Activated naive CD4-positive, alpha-beta T cell treated with anti-CD3 and anti-CD28 coated beads, Interleukin-2, amount 50 U/mL, for 24 hours (primary cell): ENCODE results near the gene CLCN5.
"Not testable (repeated sequence)": the region's sequence is repeated elsewhere in the genome, so short reads cannot be mapped to it uniquely, and the experiment has no call there.

Source experiments
- H3K27ac Mint-ChIP-seq: one replicate; pipeline ENCODE4 v1.8.0; 2021; ENCODE audit warnings: mild to moderate bottlenecking, mixed read lengths
- H3K27me3 Mint-ChIP-seq: one replicate; pipeline ENCODE4 v1.8.0; 2021; ENCODE audit warnings: mixed read lengths
- H3K36me3 Mint-ChIP-seq: one replicate; pipeline ENCODE4 v1.8.0; 2021; ENCODE audit warnings: mixed read lengths
- H3K4me1 Mint-ChIP-seq: one replicate; pipeline ENCODE4 v1.8.0; 2021; ENCODE audit warnings: mixed read lengths
- H3K4me3 Mint-ChIP-seq: one replicate; pipeline ENCODE4 v1.8.0; 2021; ENCODE audit warnings: mild to moderate bottlenecking, mixed read lengths
- H3K9me3 Mint-ChIP-seq: one replicate; pipeline ENCODE4 v1.8.0; 2021; ENCODE audit warnings: mixed read lengths

Gene CLCN5

GRCh38 chrX:50002067-50002714 lies 79.8 kb downstream of the CLCN5 start:
- Mint-ChIP-seq H3K9me3 (no peaks in the 10 kb centered on the region), H3K4me3 (no peak overlapping the region)

GRCh38 chrX:50003467-50003866 lies 81.1 kb downstream of the CLCN5 start:
- Mint-ChIP-seq H3K27me3 (no peaks in the 10 kb centered on the region), H3K4me3 (no peak overlapping the region), H3K4me1 (no peaks in the 10 kb centered on the region), H3K27ac (no peak overlapping the region), H3K36me3 (no peaks in the 10 kb centered on the region), H3K9me3 (no peaks in the 10 kb centered on the region)

More at GRCh38 chrX:50002067-50002714, 79.8 kb downstream of the CLCN5 start:
- H3K36me3 Mint-ChIP-seq: no peaks in the 10 kb centered on the region
- no peaks in the 10 kb centered on the region for H3K4me1 Mint-ChIP-seq
- no peak overlapping the region for H3K27ac Mint-ChIP-seq
- no peaks in the 10 kb centered on the region for H3K27me3 Mint-ChIP-seq

GRCh38 chrX:50003927-50004326 lies 81.5 kb downstream of the CLCN5 start:
- no peaks in the 10 kb centered on the region for H3K4me1 Mint-ChIP-seq
- H3K27me3 Mint-ChIP-seq: no peaks in the 10 kb centered on the region
- no peaks in the 10 kb centered on the region for H3K9me3 Mint-ChIP-seq
- H3K4me3 Mint-ChIP-seq: no peak overlapping the region
- no peaks in the 10 kb centered on the region for H3K36me3 Mint-ChIP-seq
- no peak overlapping the region for H3K27ac Mint-ChIP-seq

- not testable (repeated sequence) for H3K4me3 Mint-ChIP-seq, H3K27ac Mint-ChIP-seq, H3K9me3 Mint-ChIP-seq, H3K36me3 Mint-ChIP-seq, H3K27me3 Mint-ChIP-seq, H3K4me1 Mint-ChIP-seq
Measured at GRCh38 chrX:50025591-50025990, 103.2 kb downstream of the CLCN5 start.

GRCh38 chrX:50035126-50035525 lies 112.7 kb downstream of the CLCN5 start:
- Mint-ChIP-seq H3K27ac (no peak overlapping the region), H3K27me3 (no peaks in the 10 kb centered on the region), H3K4me3 (no peak overlapping the region), H3K36me3 (peaks cover 4% of the 10 kb centered on the region), H3K9me3 (no peaks in the 10 kb centered on the region), H3K4me1 (no peaks in the 10 kb centered on the region)

- Mint-ChIP-seq H3K27ac (no peak overlapping the region), H3K27me3 (no peaks in the 10 kb centered on the region), H3K4me1 (no peaks in the 10 kb centered on the region), H3K4me3 (no peak overlapping the region), H3K36me3 (peaks cover 4% of the 10 kb centered on the region), H3K9me3 (no peaks in the 10 kb centered on the region)
Measured at GRCh38 chrX:50036426-50036825, 114.0 kb downstream of the CLCN5 start.

GRCh38 chrX:50045823-50046222 lies 123.4 kb downstream of the CLCN5 start:
- H3K36me3 Mint-ChIP-seq: peaks cover 5% of the 10 kb centered on the region
- no peaks in the 10 kb centered on the region for H3K9me3 Mint-ChIP-seq
- H3K27ac Mint-ChIP-seq: no peak overlapping the region
- H3K4me1 Mint-ChIP-seq: no peaks in the 10 kb centered on the region
- no peaks in the 10 kb centered on the region for H3K27me3 Mint-ChIP-seq
- H3K4me3 Mint-ChIP-seq: no peak overlapping the region

GRCh38 chrX:50049228-50049627 lies 126.8 kb downstream of the CLCN5 start:
- Mint-ChIP-seq H3K36me3 (peaks cover 6% of the 10 kb centered on the region), H3K27ac (no peak overlapping the region), H3K4me3 (no peak overlapping the region), H3K9me3 (no peaks in the 10 kb centered on the region), H3K27me3 (no peaks in the 10 kb centered on the region), H3K4me1 (no peaks in the 10 kb centered on the region)

- Mint-ChIP-seq H3K36me3 (peaks cover 4% of the 10 kb centered on the region), H3K9me3 (no peaks in the 10 kb centered on the region), H3K4me3 (no peak overlapping the region), H3K27me3 (no peaks in the 10 kb centered on the region), H3K4me1 (no peaks in the 10 kb centered on the region), H3K27ac (no peak overlapping the region)
Measured at GRCh38 chrX:50054147-50054546, 131.8 kb downstream of the CLCN5 start.

- Mint-ChIP-seq H3K4me3 (no peak overlapping the region), H3K4me1 (no peaks in the 10 kb centered on the region), H3K27ac (no peak overlapping the region), H3K9me3 (no peaks in the 10 kb centered on the region), H3K27me3 (no peaks in the 10 kb centered on the region), H3K36me3 (peaks cover 2% of the 10 kb centered on the region)
Measured at GRCh38 chrX:50066318-50066937, 144.0 kb downstream of the CLCN5 start.

- Mint-ChIP-seq H3K27ac (no peak overlapping the region), H3K4me1 (no peaks in the 10 kb centered on the region)
Measured at GRCh38 chrX:50067435-50068284, 145.3 kb downstream of the CLCN5 start.

GRCh38 chrX:50068285-50068563 lies 145.8 kb downstream of the CLCN5 start:
- no peaks in the 10 kb centered on the region for H3K9me3 Mint-ChIP-seq
- H3K36me3 Mint-ChIP-seq: peaks cover 2% of the 10 kb centered on the region
- H3K27ac Mint-ChIP-seq: no peak overlapping the region
- no peaks in the 10 kb centered on the region for H3K27me3 Mint-ChIP-seq
- H3K4me1 Mint-ChIP-seq: no peaks in the 10 kb centered on the region
- no peak overlapping the region for H3K4me3 Mint-ChIP-seq

More at GRCh38 chrX:50067435-50068284, 145.3 kb downstream of the CLCN5 start:
- Mint-ChIP-seq H3K9me3 (no peaks in the 10 kb centered on the region), H3K4me3 (no peak overlapping the region), H3K27me3 (no peaks in the 10 kb centered on the region), H3K36me3 (peaks cover 2% of the 10 kb centered on the region)

- H3K4me3 Mint-ChIP-seq: no peak overlapping the region
- no peaks in the 10 kb centered on the region for H3K4me1 Mint-ChIP-seq
- H3K9me3 Mint-ChIP-seq: no peaks in the 10 kb centered on the region
- no peak overlapping the region for H3K27ac Mint-ChIP-seq
- H3K36me3 Mint-ChIP-seq: peaks cover 3% of the 10 kb centered on the region
- no peaks in the 10 kb centered on the region for H3K27me3 Mint-ChIP-seq
Measured at GRCh38 chrX:50068893-50069292, 146.5 kb downstream of the CLCN5 start.

- no peaks in the 10 kb centered on the region for H3K4me1 Mint-ChIP-seq
- no peak overlapping the region for H3K4me3 Mint-ChIP-seq
- H3K27ac Mint-ChIP-seq: no peak overlapping the region
- H3K36me3 Mint-ChIP-seq: peaks cover 7% of the 10 kb centered on the region
- no peaks in the 10 kb centered on the region for H3K27me3 Mint-ChIP-seq
- no peaks in the 10 kb centered on the region for H3K9me3 Mint-ChIP-seq
Measured at GRCh38 chrX:50071494-50071893, 149.1 kb downstream of the CLCN5 start.

GRCh38 chrX:50072110-50072509 lies 149.7 kb downstream of the CLCN5 start:
- Mint-ChIP-seq H3K27ac (no peak overlapping the region), H3K4me3 (no peak overlapping the region), H3K36me3 (peaks cover 10% of the 10 kb centered on the region), H3K9me3 (no peaks in the 10 kb centered on the region), H3K4me1 (no peaks in the 10 kb centered on the region), H3K27me3 (no peaks in the 10 kb centered on the region)

GRCh38 chrX:50073601-50074000 lies 151.2 kb downstream of the CLCN5 start:
- H3K27me3 Mint-ChIP-seq: no peaks in the 10 kb centered on the region
- H3K9me3 Mint-ChIP-seq: no peaks in the 10 kb centered on the region
- peaks cover 10% of the 10 kb centered on the region for H3K36me3 Mint-ChIP-seq
- H3K4me3 Mint-ChIP-seq: no peak overlapping the region
- no peaks in the 10 kb centered on the region for H3K4me1 Mint-ChIP-seq
- H3K27ac Mint-ChIP-seq: no peak overlapping the region
